M059J (cell line): Measurements from ENCODE around the gene CLRN1. TPM values are rescaled to one million over a fixed set of nuclear protein-coding genes. Genes with fewer than 3 reads are reported as not detected.

Experiments used
- DNase-seq: peaks from one replicate; pipeline ENCODE4 v3.0.0-alpha.2; 2012; ENCODE audit warnings: low read depth
- total RNA-seq: library from RNA; depleted of rRNA; stranded (reverse); fragments of >200 nt; shearing (Covaris generic); gene quantifications from 2 replicates; pipeline ENCODE4 v1.2.3, GENCODE V29; 2014

The CLRN1 gene
- total RNA-seq, 1 experiment from 2014 or later, result not detected

GRCh38 chr3:150921209-150921608 lies 51.3 kb downstream of the CLRN1 start:
- DNase-seq, result no peak

- DNase-seq, result peak; percentile 38
These were observed 52.3 kb downstream of the CLRN1 start for GRCh38 chr3:150920236-150920635.

- DNase-seq, result no peak
These were observed 54.6 kb downstream of the CLRN1 start for GRCh38 chr3:150917951-150918350.

GRCh38 chr3:150913133-150913922 lies 59.2 kb downstream of the CLRN1 start:
- DNase-seq, result no peak

- DNase-seq, result no peak
These were observed 60.0 kb downstream of the CLRN1 start for GRCh38 chr3:150912501-150912900.

GRCh38 chr3:150911771-150912170 lies 60.8 kb downstream of the CLRN1 start:
- DNase-seq, result no peak

GRCh38 chr3:150906461-150906860 lies 66.1 kb downstream of the CLRN1 start:
- DNase-seq, result no peak

- no peak for DNase-seq
These were observed 66.8 kb downstream of the CLRN1 start for GRCh38 chr3:150905746-150906145.

- no peak for DNase-seq
These were observed 67.2 kb downstream of the CLRN1 start, which contains the start of gene MINDY4B for GRCh38 chr3:150905339-150905738. Gene MINDY4B (minus strand): TSS chr3:150905439. CDS start chr3:150905439, 0 bp downstream.

- DNase-seq, result no peak
These were observed 69.5 kb downstream of the CLRN1 start for GRCh38 chr3:150902988-150903387.

GRCh38 chr3:150901793-150902192 lies 70.7 kb downstream of the CLRN1 start:
- DNase-seq, result no peak

- DNase-seq, result no peak
These were observed 73.4 kb downstream of the CLRN1 start for GRCh38 chr3:150899141-150899540.

GRCh38 chr3:150898046-150898754 lies 74.3 kb downstream of the CLRN1 start:
- DNase-seq, result no peak

- DNase-seq, result no peak
These were observed 74.9 kb downstream of the CLRN1 start for GRCh38 chr3:150897592-150897991.

- DNase-seq, result no peak
These were observed 81.7 kb downstream of the CLRN1 start for GRCh38 chr3:150890831-150891230.

GRCh38 chr3:150890295-150890694 lies 82.2 kb downstream of the CLRN1 start:
- no peak for DNase-seq

GRCh38 chr3:150889106-150889505 lies 83.4 kb downstream of the CLRN1 start:
- DNase-seq, result no peak

GRCh38 chr3:150887031-150887430 lies 85.5 kb downstream of the CLRN1 start:
- peak; percentile 9 for DNase-seq

- DNase-seq, result no peak
These were observed 87.0 kb downstream of the CLRN1 start for GRCh38 chr3:150885535-150885934.

- DNase-seq, result no peak
These were observed 93.4 kb downstream of the CLRN1 start for GRCh38 chr3:150878996-150879575.

- no peak for DNase-seq
These were observed 94.2 kb downstream of the CLRN1 start for GRCh38 chr3:150878290-150878689.

- DNase-seq, result no peak
These were observed 95.2 kb downstream of the CLRN1 start for GRCh38 chr3:150877303-150877702.
